Peyer's patch (tissue), 4 donors: ENCODE measurements around the gene RPA3. TPM values are rescaled to one million over a fixed set of nuclear protein-coding genes. Genes with fewer than 3 reads are reported as not detected.

Experiments
- DNase-seq, 3 donors: peaks; one replicate each; pipeline ENCODE4 v3.0.0-alpha.2; 2017 to 2019
- H3K27ac ChIP-seq, 4 donors: fragments of 200-600 bp; sonication (generic); one replicate each; pipeline ENCODE4 v1.5.1; 2016 to 2019
- H3K27me3 ChIP-seq, 2 donors: fragments of 200-600 bp; sonication (generic); one replicate each; pipeline ENCODE4 v1.5.1; 2019
- H3K36me3 ChIP-seq, 3 donors: fragments of 200-600 bp; sonication (generic); one replicate each; pipeline ENCODE4 v1.5.1; 2016 to 2019
- H3K4me1 ChIP-seq, 4 donors: fragments of 200-600 bp; sonication (generic); one replicate each; pipeline ENCODE4 v1.5.1; 2016 to 2019
- H3K4me3 ChIP-seq, 4 donors: fragments of 200-600 bp; sonication (generic); 1 replicate in 3 of 4; 2 replicates in 1 of 4; pipeline ENCODE4 v1.5.1; 2016 to 2019; ENCODE audit warnings: mild to moderate bottlenecking in 1 of 4
- H3K9me3 ChIP-seq, 4 donors: fragments of 200-600 bp; sonication (generic); one replicate each; pipeline ENCODE4 v1.5.1; 2016 to 2019; ENCODE audit warnings: mild to moderate bottlenecking in 1 of 4
- POLR2A ChIP-seq, 2 donors: fragments of 450-650 bp; IDR thresholded peaks; one replicate each; pipeline ENCODE4 v1.5.1; 2017; ENCODE audit warnings: antibody characterized with exemption in 2 of 2, mild to moderate bottlenecking in 2 of 2, moderate library complexity in 2 of 2
- total RNA-seq, 4 donors: library from RNA; depleted of rRNA; stranded (reverse); fragments of >200 nt; gene quantifications; one replicate each; pipeline ENCODE4 v1.1.0, GENCODE V29; 2016
- TF ChIP-seq, protein P1 (sequence below), 6 experiments: fragments of 450-650 bp in 4 of 6; fragments of 200-600 bp in 2 of 6; sonication (generic) in 1 of 6; IDR thresholded peaks; one replicate each; pipeline ENCODE4 v1.5.1; 2017 to 2019; ENCODE audit warnings: antibody characterized with exemption in 6 of 6, mild to moderate bottlenecking in 3 of 6, moderate library complexity in 1 of 6

RPA3 gene
- total RNA-seq, 4 donors from 2014 or later = 11.3 to 23.6 (median 19.4) TPM

DNA sequence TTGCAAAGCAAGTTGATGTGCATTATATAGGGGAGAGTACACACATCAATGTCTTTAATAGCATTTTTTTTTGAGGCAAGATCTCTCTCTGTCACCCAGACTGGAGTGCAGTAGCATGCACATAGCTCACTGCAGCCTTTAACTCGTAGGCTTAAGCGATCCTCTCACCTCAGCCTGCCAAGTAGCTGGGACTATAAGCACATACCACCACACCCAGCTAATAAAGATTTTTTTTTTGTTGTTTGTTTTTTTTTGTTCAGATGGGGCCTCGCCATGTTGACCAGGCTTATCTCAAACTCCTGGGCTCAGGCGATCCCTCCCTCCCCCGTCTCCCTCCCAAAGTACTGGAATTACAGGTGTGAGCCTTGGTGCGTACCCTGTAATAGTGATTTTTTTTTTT is 76.3 kb downstream of the RPA3 start:
- peak overlapping the region in 1 of 4 donors; percentile 97 for H3K27ac ChIP-seq
- TF ChIP-seq, protein P1, sequence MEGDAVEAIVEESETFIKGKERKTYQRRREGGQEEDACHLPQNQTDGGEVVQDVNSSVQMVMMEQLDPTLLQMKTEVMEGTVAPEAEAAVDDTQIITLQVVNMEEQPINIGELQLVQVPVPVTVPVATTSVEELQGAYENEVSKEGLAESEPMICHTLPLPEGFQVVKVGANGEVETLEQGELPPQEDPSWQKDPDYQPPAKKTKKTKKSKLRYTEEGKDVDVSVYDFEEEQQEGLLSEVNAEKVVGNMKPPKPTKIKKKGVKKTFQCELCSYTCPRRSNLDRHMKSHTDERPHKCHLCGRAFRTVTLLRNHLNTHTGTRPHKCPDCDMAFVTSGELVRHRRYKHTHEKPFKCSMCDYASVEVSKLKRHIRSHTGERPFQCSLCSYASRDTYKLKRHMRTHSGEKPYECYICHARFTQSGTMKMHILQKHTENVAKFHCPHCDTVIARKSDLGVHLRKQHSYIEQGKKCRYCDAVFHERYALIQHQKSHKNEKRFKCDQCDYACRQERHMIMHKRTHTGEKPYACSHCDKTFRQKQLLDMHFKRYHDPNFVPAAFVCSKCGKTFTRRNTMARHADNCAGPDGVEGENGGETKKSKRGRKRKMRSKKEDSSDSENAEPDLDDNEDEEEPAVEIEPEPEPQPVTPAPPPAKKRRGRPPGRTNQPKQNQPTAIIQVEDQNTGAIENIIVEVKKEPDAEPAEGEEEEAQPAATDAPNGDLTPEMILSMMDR (IDR thresholded peaks at IDR 0.05) = no peak
- peak in 1 of 2 donors; percentile 35 for TF ChIP-seq POLR2A (IDR thresholded peaks at IDR 0.05)
- no peaks in the 10 kb centered on the region for H3K27me3 ChIP-seq
- no peaks in the 10 kb centered on the region for H3K36me3 ChIP-seq
- no peaks in the 10 kb centered on the region for H3K9me3 ChIP-seq
- H3K4me1 ChIP-seq = peaks cover 0 to 16% (median 7%) of the 10 kb centered on the region in 4 donors
- peak in 1 of 3 donors; percentile 49 for DNase-seq
- peak overlapping the region in 2 of 4 donors; percentile 85 to 93 for H3K4me3 ChIP-seq

DNA sequence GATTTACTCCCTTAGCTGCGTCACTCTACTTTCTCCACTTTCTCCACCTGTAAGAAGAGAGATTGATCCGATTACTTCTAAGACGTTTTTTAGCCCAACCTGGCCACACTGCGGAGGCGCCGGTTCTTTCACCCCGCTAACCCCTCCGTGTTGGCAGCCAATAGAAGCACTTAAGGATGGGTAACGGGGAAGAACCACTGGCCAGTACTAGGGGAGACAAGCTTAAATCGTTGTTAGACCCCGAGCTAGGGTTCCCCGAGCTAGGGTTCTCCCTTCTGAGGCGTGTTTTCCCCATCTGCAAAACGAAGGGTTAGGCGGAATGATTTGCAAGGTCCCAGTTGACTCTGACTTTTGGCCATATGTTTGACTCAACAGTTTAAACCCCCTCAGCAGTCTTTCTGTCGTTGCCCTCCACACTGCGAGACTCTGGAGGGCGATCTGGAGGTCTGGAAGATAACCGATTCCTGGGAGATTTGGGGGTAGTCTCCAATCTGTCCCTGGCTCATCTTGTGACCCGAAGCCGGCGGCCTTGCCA is 77.2 kb downstream of the RPA3 start:
- DNase-seq = peak in 1 of 3 donors; percentile 20
- Histone ChIP-seq H3K9me3 (no peaks in the 10 kb centered on the region), H3K4me1 (peaks cover 0 to 16% (median 7%) of the 10 kb centered on the region in 4 donors), H3K27me3 (no peaks in the 10 kb centered on the region), H3K36me3 (no peaks in the 10 kb centered on the region), H3K4me3 (peak overlapping the region; percentile 70 to 93 (median 82)), H3K27ac (peak overlapping the region; percentile 83 to 97 (median 88))
- TF ChIP-seq POLR2A (IDR thresholded peaks at IDR 0.05) = no peak
- TF ChIP-seq, protein P1 (IDR thresholded peaks at IDR 0.05) = no peak

DNA sequence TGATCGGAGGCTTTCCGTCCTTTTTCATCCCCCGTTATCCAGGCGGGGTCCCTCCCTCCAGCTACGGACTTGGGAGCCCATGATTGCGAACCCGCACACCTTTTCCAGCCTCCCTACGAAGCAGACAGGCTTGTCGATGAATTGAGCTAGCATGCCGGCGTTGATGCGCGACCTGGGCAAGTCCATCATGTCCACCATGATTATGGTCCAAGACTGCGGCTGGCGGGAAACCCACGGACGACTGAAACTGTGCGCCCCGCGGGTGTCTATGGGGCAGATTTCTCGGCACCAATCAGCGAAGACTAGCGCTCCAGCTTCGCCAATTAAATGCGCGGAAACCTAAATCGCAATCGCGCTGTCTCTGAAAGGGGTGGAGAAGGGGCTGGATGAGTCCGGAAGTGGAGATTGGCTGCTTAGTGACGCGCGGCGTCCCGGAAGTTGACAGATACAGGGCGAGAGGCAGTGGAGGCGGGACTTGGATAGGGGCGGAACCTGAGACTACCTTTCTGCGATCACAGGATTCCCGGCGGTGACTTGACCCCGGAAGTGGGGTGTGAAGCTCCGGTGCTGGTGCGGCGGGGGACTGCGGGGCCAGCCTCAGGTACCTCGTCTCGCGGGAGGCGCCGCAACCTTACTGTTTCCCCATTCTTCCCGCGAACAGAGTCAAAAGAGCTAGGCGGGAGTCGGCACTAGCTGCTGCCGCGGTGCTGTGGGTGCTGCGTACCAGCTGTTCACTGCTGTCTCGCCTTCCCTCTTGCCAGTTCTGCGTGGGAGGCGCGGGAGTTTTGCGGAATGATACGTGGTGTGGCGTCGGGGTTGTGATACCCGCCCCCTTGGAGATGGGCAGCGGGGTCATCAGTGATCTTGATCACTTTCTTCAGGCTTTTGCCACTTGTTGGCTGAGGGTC is 77.9 kb downstream of the RPA3 start, which contains the start of gene UMAD1:
UMAD1 (plus strand) TSS at position 532 of the 908 bp plus-strand sequence. CDS start 32,620 bp downstream, outside the sequence.
- Histone ChIP-seq H3K4me1 (peaks cover 0 to 16% (median 7%) of the 10 kb centered on the region in 4 donors), H3K9me3 (no peaks in the 10 kb centered on the region), H3K27ac (peak within 1 kb of the TSS; percentile 83 to 97 (median 88)), H3K4me3 (peak within 1 kb of the TSS; percentile 70 to 93 (median 82)), H3K27me3 (no peaks in the 10 kb centered on the region), H3K36me3 (peaks cover 0 to 7% (median 0%) of the 10 kb centered on the region in 3 donors)
- TF ChIP-seq, protein P1 (IDR thresholded peaks at IDR 0.05) = no peak
- TF ChIP-seq POLR2A (IDR thresholded peaks at IDR 0.05) = peak; percentile 78 to 91
- peak; percentile 98 to 100 (median 99) for DNase-seq

DNA sequence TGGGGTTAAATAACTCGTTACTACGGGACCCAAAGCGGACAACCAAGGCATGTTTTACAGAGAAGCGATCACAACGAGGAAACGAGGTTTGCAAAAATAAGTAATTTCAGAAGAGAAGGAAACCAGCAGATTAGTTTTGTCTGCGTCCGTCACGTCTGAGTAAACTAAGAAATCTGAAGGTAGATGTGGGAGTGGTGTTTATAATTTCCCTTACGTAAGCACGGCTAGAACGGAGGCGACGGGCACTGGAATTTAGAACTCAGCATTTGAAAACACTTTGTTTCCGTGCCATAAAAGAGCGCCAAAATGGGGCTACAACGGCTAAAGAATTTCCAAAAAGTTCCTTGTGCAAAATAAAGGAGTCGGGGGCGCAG is 78.6 kb downstream of the RPA3 start:
- H3K9me3 ChIP-seq = no peaks in the 10 kb centered on the region
- DNase-seq = peak in 2 of 3 donors; percentile 37 to 64

DNA sequence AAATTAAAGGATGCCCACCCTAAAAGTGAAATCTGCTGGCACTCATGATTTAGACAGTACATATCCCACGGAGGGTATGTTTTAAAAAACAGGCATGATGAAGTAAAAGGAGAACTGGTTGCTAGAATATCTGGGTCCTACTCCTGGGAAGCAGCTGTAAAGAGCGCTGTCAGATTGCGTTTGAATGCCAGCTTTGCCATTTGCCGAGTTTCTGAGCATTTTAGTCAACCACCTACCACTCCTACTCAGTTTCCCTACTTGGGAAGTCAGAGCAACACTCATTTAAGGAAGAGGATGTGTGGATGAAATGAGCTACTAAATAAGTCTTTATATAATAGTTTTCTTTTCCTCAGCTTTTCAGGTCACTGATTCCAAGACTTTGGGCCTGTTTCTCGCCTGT is 79.0 kb downstream of the RPA3 start:
- no peaks in the 10 kb centered on the region for H3K27me3 ChIP-seq
- H3K27ac ChIP-seq = peak overlapping the region; percentile 83 to 97 (median 88)
- DNase-seq = no peak
- H3K9me3 ChIP-seq = no peaks in the 10 kb centered on the region
- TF ChIP-seq POLR2A (IDR thresholded peaks at IDR 0.05) = no peak
- TF ChIP-seq, protein P1 (IDR thresholded peaks at IDR 0.05) = no peak
- H3K4me3 ChIP-seq = peak overlapping the region; percentile 70 to 93 (median 82)
- H3K4me1 ChIP-seq = peaks cover 0 to 16% (median 7%) of the 10 kb centered on the region in 4 donors
- peaks cover 0 to 11% (median 0%) of the 10 kb centered on the region in 3 donors for H3K36me3 ChIP-seq

More for the DNA sequence above, 78.6 kb downstream of the RPA3 start:
- H3K27ac ChIP-seq = peak overlapping the region; percentile 83 to 97 (median 88)
- peaks cover 0 to 16% (median 7%) of the 10 kb centered on the region in 4 donors for H3K4me1 ChIP-seq
- H3K36me3 ChIP-seq = peaks cover 0 to 11% (median 0%) of the 10 kb centered on the region in 3 donors
- TF ChIP-seq, protein P1 (IDR thresholded peaks at IDR 0.05) = no peak
- no peak for TF ChIP-seq POLR2A (IDR thresholded peaks at IDR 0.05)
- peak overlapping the region; percentile 70 to 93 (median 82) for H3K4me3 ChIP-seq
- H3K27me3 ChIP-seq = no peaks in the 10 kb centered on the region
